ENCODE data around the gene NPTX2.

The NPTX2 gene

DNA sequence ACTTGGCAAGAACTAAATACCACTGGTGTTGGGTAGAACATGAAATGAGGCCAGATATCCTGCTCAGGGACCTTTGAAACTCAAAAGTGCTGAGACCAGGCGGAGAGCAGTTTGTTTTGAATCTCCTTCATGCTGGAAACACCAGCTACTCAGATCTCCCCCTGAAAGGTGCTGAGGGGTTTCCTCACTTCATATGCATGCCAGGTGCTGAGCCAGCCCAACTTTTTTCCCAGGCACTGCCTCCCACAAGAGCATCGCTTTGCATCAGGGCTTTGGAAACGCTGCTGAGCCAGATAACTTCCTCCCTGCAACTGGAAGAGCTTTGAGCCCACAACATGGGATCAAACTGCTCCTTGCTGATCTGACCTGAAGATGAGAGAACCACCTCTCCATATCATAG, 13.7 kb downstream of the NPTX2 start:
- peaks cover 14% of the 10 kb centered on the region for H3K4me1 ChIP-seq (ENCODE audit: control insufficient read depth, insufficient read depth, low read length)
- H3K9ac ChIP-seq (ENCODE audit: low read length) = no peak overlapping the region
- no peaks in the 10 kb centered on the region for H3K36me3 ChIP-seq (ENCODE audit: control insufficient read depth, insufficient read depth, low read length)
- no peaks in the 10 kb centered on the region for H3K9me3 ChIP-seq (ENCODE audit: control insufficient read depth, insufficient read depth, low read depth, low read length)
- no peak overlapping the region for H3K27ac ChIP-seq (ENCODE audit: low read depth, low read length)
- peaks cover 20% of the 10 kb centered on the region; the same call in 1 of the 2 replicates for H3K27me3 ChIP-seq (ENCODE audit: control insufficient read depth, insufficient read depth, low read length)
- no peak overlapping the region for H3K4me3 ChIP-seq (ENCODE audit: low read depth, low read length)

DNA sequence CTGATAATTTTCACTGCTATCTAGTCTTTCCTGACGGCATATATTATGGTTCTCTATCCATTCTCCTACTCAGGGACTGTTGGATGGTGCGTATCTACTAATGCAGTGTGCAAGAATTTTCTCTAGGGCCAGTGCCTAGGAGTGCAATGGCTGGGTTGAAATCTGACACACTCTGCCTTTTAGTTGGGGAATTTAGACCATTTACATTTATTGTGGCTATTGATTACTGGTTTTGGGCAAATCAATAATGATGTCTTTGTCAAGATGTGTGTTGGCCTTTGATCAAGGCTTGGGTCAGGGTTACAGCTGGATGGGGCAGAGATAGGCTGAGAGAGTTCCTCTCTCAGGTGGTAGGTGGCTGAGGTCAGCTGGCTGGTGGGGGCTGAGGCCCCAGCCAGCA, 21.8 kb downstream of the NPTX2 start:
- Histone ChIP-seq H3K4me3 (ENCODE audit: low read depth, low read length) (no peak overlapping the region), H3K9me3 (ENCODE audit: control insufficient read depth, insufficient read depth, low read depth, low read length) (peaks cover 10% of the 10 kb centered on the region), H3K36me3 (ENCODE audit: control insufficient read depth, insufficient read depth, low read length) (no peaks in the 10 kb centered on the region), H3K27ac (ENCODE audit: low read depth, low read length) (no peak overlapping the region), H3K4me1 (ENCODE audit: control insufficient read depth, insufficient read depth, low read length) (no peaks in the 10 kb centered on the region), H3K27me3 (ENCODE audit: control insufficient read depth, insufficient read depth, low read length) (no peaks in the 10 kb centered on the region), H3K9ac (ENCODE audit: low read length) (no peak overlapping the region)

DNA sequence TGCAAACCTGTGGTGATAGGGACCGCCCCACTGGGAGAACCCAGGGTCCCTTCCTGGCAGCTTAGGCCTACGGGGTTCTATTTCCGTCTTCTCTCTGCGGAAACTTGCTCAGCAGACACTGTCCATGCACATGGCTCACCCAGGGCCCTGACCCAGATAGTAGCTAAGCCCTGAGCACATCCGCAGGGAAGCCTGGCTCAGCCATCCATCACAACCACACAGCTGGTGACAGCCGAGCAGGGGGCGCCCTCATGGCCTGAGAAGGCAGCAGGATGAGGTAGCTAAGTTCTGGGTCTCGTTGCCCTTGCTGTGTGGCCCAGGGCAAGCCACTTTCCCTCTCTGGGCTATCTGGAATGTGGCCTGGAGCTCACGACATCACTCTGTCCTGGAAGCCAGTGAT, 23.3 kb downstream of the NPTX2 start:
- Histone ChIP-seq H3K9ac (ENCODE audit: low read length) (no peak overlapping the region), H3K4me1 (ENCODE audit: control insufficient read depth, insufficient read depth, low read length) (no peaks in the 10 kb centered on the region), H3K27ac (ENCODE audit: low read depth, low read length) (no peak overlapping the region), H3K36me3 (ENCODE audit: control insufficient read depth, insufficient read depth, low read length) (no peaks in the 10 kb centered on the region), H3K9me3 (ENCODE audit: control insufficient read depth, insufficient read depth, low read depth, low read length) (peaks cover 10% of the 10 kb centered on the region), H3K4me3 (ENCODE audit: low read depth, low read length) (no peak overlapping the region), H3K27me3 (ENCODE audit: control insufficient read depth, insufficient read depth, low read length) (no peaks in the 10 kb centered on the region)

DNA sequence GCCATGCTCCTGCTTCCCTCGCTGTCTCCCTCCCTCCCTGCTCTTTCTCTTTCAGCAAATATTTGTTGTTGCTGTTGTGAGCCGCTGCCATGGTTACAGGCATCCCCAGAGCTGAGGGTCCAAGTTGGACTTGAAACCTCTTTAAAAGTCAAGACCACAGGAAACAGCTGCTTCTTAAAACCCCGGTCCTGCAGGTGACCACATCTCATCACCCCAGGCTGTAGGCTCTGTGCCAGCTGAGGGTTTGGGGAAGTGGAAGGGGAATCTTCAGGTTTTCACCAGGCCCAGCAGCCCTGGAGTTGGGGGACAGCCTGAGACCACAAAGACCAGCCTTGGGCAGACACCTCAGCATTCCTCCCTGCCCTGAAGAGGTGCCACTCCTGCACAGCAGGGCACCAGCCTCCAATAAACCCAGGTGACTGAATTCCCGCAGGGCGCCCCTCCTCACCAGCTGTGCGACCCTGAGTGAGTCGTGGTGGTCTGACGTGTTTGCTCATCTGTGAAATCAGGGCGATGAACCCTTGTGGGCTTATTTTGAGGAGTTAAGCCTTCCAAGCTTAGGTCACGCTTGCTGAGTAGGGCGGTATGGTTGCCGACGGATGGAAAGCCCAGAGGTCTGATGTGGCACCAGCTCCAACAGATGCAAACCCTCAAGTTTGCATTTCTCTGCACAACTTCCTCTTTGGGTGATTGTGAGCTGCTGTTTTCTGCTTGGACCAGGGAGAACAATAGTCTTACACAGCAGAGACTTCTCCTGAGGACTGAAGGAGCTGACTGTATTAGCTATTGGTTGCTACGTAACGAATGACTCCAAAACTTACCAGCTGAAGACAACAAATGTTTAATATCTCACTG, 24.8 kb downstream of the NPTX2 start:
- Histone ChIP-seq H3K9ac (ENCODE audit: low read length) (no peak overlapping the region), H3K4me3 (ENCODE audit: low read depth, low read length) (no peak overlapping the region), H3K4me1 (ENCODE audit: control insufficient read depth, insufficient read depth, low read length) (no peaks in the 10 kb centered on the region)

DNA sequence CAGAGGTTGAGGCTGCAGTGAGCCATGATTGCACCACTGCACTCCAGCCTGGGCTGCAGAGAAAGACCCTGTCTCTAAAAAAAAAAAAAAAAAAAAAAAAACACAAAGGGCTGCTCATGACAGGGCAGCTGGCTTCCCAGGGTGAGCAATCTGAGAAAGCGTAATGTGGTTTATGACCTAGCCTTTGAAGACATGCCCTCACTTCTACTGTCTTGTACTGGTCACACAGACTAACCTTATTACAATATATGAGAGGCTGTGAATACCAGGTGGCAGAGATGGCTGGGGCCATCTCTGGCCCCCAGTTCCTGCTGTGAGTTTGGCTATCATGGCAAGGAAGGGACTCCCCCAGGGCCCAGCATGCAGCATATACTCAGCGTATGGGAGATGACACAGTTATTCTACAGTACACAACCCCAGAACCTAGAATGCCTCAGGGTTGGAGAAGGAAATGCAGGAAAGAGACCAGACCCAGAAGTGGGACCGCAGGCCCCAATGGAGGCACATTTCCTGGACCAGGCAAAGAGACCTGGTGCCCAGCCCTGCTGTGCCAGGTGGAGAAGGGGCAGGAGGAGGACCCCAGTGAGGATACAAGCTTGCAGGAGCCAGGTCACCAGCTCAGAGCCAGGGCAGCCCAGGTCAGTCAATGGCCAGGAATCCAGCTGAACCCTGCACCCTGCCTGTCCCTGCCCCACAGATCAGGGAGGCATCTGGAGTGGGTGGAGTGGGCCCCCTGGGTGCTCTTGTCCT, 26.3 kb downstream of the NPTX2 start:
- Histone ChIP-seq H3K4me1 (ENCODE audit: control insufficient read depth, insufficient read depth, low read length) (no peaks in the 10 kb centered on the region), H3K9ac (ENCODE audit: low read length) (no peak overlapping the region), H3K36me3 (ENCODE audit: control insufficient read depth, insufficient read depth, low read length) (no peaks in the 10 kb centered on the region), H3K4me3 (ENCODE audit: low read depth, low read length) (no peak overlapping the region), H3K27me3 (ENCODE audit: control insufficient read depth, insufficient read depth, low read length) (no peaks in the 10 kb centered on the region), H3K27ac (ENCODE audit: low read depth, low read length) (no peak overlapping the region), H3K9me3 (ENCODE audit: control insufficient read depth, insufficient read depth, low read depth, low read length) (peaks cover 10% of the 10 kb centered on the region)

More for the DNA sequence above, 24.8 kb downstream of the NPTX2 start:
- H3K9me3 ChIP-seq (ENCODE audit: control insufficient read depth, insufficient read depth, low read depth, low read length) = peaks cover 10% of the 10 kb centered on the region
- H3K27ac ChIP-seq (ENCODE audit: low read depth, low read length) = no peak overlapping the region
- no peaks in the 10 kb centered on the region for H3K27me3 ChIP-seq (ENCODE audit: control insufficient read depth, insufficient read depth, low read length)
- H3K36me3 ChIP-seq (ENCODE audit: control insufficient read depth, insufficient read depth, low read length) = no peaks in the 10 kb centered on the region

DNA sequence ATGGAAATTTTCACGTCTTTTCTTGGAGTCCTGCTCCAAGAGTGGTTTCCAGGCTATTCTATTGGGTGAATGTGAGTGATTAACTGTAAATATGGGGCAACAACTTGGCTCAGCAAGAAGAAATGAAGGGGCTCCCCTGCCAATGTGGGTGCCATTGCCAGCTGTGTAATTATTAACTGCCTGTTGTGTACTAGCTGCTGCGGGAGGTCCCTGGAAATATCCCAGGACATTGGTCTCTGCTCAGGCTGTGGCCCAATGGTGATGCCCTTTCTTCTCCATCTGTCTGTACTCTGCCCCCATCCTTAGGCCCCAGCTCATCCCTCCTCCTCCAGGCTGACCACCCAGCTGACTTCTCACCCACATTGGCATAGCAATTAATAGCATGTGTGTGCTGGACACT, 29.4 kb downstream of the NPTX2 start:
- Histone ChIP-seq H3K27me3 (ENCODE audit: control insufficient read depth, insufficient read depth, low read length) (no peaks in the 10 kb centered on the region), H3K4me3 (ENCODE audit: low read depth, low read length) (no peak overlapping the region), H3K27ac (ENCODE audit: low read depth, low read length) (no peak overlapping the region), H3K9ac (ENCODE audit: low read length) (no peak overlapping the region), H3K36me3 (ENCODE audit: control insufficient read depth, insufficient read depth, low read length) (no peaks in the 10 kb centered on the region), H3K4me1 (ENCODE audit: control insufficient read depth, insufficient read depth, low read length) (no peaks in the 10 kb centered on the region), H3K9me3 (ENCODE audit: control insufficient read depth, insufficient read depth, low read depth, low read length) (no peaks in the 10 kb centered on the region)

DNA sequence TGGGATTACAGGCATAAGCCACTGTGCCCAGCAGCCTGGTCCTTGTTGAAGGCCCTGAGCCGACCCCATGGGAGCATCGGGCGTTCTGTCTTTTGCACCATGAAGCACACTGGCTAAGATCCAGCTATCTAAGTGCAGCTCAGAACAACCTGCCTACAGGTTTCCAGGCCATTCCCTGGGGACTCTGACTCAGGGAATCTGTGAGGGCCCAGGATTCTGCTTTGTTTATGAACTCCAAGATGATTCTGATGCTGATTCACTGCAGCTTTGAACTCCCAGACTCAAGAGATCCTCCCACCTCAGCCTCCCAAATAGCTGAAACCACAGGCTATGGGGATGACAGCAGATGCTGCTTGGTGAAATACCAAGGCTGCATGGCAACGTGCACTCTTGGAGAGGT, 30.2 kb downstream of the NPTX2 start:
- Histone ChIP-seq H3K9me3 (ENCODE audit: control insufficient read depth, insufficient read depth, low read depth, low read length) (no peaks in the 10 kb centered on the region), H3K4me3 (ENCODE audit: low read depth, low read length) (no peak overlapping the region), H3K4me1 (ENCODE audit: control insufficient read depth, insufficient read depth, low read length) (no peaks in the 10 kb centered on the region), H3K36me3 (ENCODE audit: control insufficient read depth, insufficient read depth, low read length) (no peaks in the 10 kb centered on the region), H3K27me3 (ENCODE audit: control insufficient read depth, insufficient read depth, low read length) (no peaks in the 10 kb centered on the region), H3K9ac (ENCODE audit: low read length) (no peak overlapping the region), H3K27ac (ENCODE audit: low read depth, low read length) (no peak overlapping the region)

DNA sequence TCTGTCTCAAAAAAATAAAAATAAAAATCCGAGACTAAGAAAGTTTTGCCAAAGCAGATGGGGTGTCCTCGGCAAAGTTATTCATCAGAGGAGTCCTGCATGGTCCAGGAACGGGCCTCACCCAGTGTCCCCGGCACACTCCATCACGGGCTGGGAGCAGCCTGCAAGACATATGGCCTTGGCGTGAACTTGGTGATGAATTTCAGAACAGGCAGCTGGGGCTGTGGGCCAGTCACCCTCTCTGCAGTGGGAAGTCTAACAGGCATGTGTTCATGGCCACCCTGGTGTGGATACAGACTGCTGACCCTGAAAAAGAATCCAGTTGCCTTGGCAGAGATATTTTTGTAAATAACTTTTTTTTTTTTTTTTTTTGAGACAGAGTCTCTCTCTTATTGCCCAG, 34.7 kb downstream of the NPTX2 start:
- no peaks in the 10 kb centered on the region for H3K36me3 ChIP-seq (ENCODE audit: control insufficient read depth, insufficient read depth, low read length)
- H3K9ac ChIP-seq (ENCODE audit: low read length) = no peak overlapping the region
- no peaks in the 10 kb centered on the region for H3K4me1 ChIP-seq (ENCODE audit: control insufficient read depth, insufficient read depth, low read length)
- no peaks in the 10 kb centered on the region for H3K9me3 ChIP-seq (ENCODE audit: control insufficient read depth, insufficient read depth, low read depth, low read length)
- no peaks in the 10 kb centered on the region for H3K27me3 ChIP-seq (ENCODE audit: control insufficient read depth, insufficient read depth, low read length)
- no peak overlapping the region for H3K27ac ChIP-seq (ENCODE audit: low read depth, low read length)
- no peak overlapping the region for H3K4me3 ChIP-seq (ENCODE audit: low read depth, low read length)

DNA sequence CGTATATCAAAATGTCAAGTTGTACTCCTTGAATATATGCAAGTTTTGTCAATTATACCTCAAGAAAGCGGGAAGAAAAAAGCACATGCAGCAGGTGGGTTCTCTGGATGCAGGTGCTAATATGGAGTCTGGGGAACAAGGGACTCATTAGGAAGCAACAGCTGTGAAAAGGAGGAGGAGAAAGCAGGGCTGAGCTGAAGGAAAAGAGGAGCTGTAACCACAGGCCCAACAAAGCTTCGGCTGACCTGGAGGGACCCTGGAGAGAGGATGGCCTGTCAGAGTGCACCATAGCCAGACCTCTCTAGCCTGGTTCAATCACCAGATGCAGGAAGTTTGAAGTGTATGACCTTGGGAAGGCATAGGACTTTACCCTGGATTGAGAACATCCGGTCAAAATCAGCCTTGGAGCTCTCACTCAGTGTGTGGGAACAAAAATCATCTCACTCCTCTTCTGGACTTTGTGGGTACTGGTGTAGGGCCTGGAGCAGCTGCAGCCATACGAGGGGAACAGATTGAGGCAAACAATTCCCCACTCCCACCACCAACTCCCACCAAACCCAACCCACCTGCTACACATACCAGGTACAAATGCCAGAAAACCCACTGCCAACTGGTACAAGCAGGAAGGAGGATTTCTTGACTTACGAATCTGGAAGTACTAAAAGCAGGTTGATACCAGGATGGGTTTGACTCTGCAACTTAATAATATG, 36.7 kb downstream of the NPTX2 start:
- no peaks in the 10 kb centered on the region for H3K4me1 ChIP-seq (ENCODE audit: control insufficient read depth, insufficient read depth, low read length)
- H3K36me3 ChIP-seq (ENCODE audit: control insufficient read depth, insufficient read depth, low read length) = no peaks in the 10 kb centered on the region
- peaks cover 6% of the 10 kb centered on the region; the same call in 1 of the 2 replicates for H3K27me3 ChIP-seq (ENCODE audit: control insufficient read depth, insufficient read depth, low read length)
- H3K27ac ChIP-seq (ENCODE audit: low read depth, low read length) = no peak overlapping the region
- H3K9me3 ChIP-seq (ENCODE audit: control insufficient read depth, insufficient read depth, low read depth, low read length) = no peaks in the 10 kb centered on the region
- H3K9ac ChIP-seq (ENCODE audit: low read length) = no peak overlapping the region
- no peak overlapping the region for H3K4me3 ChIP-seq (ENCODE audit: low read depth, low read length)

DNA sequence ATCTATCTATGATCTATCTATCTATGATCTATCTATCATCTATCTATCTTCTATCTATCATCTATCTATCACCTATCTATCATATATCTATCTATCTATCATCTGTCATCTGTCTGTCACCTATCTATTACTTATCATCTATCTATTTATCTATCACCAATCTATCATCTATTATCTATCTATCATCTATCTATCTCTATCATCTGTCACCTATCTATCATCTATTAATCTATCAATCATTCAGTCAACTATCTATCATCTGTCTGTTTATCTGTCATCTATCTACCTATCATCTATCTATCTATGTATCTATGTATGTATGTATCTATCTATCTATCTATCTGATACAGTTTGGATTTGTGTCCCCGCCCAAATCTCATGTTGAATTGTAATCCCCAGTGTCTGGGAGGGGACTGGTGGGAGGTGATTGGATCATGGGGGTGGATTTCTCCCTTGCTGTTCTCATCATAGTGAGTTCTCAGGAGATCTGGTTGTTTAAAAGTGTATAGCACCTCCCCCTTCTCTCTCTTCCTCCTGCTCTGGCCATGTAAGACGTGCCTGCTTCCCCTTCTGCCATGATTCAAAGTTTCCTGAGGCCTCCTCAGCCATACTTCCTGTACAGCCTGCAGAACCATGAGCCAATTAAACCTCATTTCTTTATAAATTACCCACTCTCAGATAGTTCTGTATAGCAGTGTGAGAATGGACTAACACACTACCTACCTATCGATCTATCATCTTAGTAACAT, 37.6 kb downstream of the NPTX2 start:
- Histone ChIP-seq H3K27ac (ENCODE audit: low read depth, low read length) (no peak overlapping the region), H3K9ac (ENCODE audit: low read length) (no peak overlapping the region), H3K4me3 (ENCODE audit: low read depth, low read length) (no peak overlapping the region), H3K4me1 (ENCODE audit: control insufficient read depth, insufficient read depth, low read length) (no peaks in the 10 kb centered on the region), H3K27me3 (ENCODE audit: control insufficient read depth, insufficient read depth, low read length) (peaks cover 6% of the 10 kb centered on the region; the same call in 1 of the 2 replicates), H3K36me3 (ENCODE audit: control insufficient read depth, insufficient read depth, low read length) (no peaks in the 10 kb centered on the region), H3K9me3 (ENCODE audit: control insufficient read depth, insufficient read depth, low read depth, low read length) (no peaks in the 10 kb centered on the region)
